ENCODE data around the gene RNF44.
A peak's percentile ranks its signal among the peaks of the same experiment; 100 is the strongest.

Gene RNF44

DNA sequence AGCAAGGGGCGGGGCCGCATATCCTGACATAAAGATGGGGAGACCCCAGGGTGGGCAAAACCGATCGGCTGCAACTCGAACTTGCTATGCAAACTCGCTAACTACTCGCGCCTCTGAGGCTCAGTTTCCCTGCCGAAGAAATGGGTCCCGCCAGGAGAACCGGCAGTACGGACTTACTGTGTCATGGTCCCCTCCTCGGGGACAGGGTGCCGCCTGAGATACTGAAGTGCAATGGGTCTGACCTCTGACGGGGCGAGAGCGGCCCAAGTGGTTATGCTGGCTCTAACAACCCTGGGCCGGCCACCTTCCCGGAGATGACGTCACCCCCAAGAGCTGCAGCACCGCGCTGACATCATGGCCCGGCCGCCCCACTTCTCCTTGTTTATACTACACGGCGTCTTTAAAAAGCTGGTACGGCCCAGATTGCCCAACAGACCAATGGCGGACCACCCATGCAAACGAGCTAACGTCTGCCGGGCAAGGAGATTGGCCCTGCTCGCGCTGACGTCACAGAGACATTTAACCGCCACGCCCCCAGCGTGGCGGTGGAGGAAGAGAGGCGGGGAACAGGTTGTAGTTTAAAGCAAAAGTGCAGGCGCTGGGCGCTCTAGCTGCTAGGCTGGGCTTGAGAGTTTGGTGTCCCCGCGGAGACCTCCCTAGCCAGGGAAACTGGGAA is 490 bp upstream of the RNF44 start:
- Histone ChIP-seq H3K9me3 (ENCODE audit: severe bottlenecking) (no peaks in the 10 kb centered on the region), H3K4me3 (ENCODE audit: severe bottlenecking) (peak overlapping the region; percentile 55), H3K27me3 (ENCODE audit: insufficient read depth, poor library complexity, severe bottlenecking) (no peaks in the 10 kb centered on the region), H3K4me1 (ENCODE audit: insufficient read depth, poor library complexity, severe bottlenecking) (peaks cover 40% of the 10 kb centered on the region), H3K36me3 (ENCODE audit: low read depth) (peaks cover 10% of the 10 kb centered on the region; the same call in 1 of the 2 replicates), H3K27ac (ENCODE audit: poor library complexity, severe bottlenecking) (peak overlapping the region; percentile 85)
- peak; percentile 100 for DNase-seq (ENCODE audit: low spot score)
- TF ChIP-seq, protein P1, sequence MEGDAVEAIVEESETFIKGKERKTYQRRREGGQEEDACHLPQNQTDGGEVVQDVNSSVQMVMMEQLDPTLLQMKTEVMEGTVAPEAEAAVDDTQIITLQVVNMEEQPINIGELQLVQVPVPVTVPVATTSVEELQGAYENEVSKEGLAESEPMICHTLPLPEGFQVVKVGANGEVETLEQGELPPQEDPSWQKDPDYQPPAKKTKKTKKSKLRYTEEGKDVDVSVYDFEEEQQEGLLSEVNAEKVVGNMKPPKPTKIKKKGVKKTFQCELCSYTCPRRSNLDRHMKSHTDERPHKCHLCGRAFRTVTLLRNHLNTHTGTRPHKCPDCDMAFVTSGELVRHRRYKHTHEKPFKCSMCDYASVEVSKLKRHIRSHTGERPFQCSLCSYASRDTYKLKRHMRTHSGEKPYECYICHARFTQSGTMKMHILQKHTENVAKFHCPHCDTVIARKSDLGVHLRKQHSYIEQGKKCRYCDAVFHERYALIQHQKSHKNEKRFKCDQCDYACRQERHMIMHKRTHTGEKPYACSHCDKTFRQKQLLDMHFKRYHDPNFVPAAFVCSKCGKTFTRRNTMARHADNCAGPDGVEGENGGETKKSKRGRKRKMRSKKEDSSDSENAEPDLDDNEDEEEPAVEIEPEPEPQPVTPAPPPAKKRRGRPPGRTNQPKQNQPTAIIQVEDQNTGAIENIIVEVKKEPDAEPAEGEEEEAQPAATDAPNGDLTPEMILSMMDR (IDR thresholded peaks at IDR 0.05; ENCODE audit: poor library complexity, severe bottlenecking): no peak
- peak; percentile 70 for ATAC-seq (ENCODE audit: low read depth)

DNA sequence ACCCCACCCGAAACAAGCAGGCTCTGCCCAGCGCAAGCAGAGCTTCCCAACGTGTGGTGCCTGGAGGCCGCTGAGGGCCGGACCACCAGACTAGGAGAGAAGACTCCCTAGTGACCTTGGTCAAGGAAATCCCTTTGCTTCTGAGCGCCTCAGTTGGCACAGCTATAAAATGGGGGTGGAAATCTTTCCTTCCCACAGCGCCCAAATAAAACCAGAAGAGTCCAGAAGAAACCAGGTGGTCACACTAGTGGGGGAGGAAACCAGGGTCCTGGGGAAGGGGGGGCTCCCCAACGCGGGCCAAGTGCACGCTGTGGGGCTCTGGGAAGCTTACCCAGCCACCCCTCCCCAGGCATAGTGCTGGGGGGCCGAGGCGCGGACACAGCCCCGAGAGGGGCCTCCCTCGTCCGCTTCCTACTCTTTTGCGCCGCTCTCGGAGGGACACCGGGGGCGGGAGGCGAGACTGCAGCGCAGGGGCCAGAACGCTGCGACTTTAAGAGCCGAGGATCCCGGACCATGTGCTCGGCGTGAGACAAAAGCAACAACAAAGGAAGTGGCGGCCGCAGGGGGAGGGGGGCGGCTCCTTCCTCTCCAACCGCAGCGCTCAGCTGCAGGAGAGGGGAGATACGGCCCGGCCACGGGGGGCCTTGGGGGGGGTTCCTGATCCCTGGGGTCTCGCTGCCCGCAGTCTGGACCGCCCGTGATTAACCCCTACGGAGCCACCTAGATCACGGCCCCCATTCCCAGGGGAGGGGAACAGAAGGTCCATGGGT is 885 bp downstream of the RNF44 start:
- Histone ChIP-seq H3K9me3 (ENCODE audit: severe bottlenecking) (no peaks in the 10 kb centered on the region), H3K27ac (ENCODE audit: poor library complexity, severe bottlenecking) (peak overlapping the region; percentile 85), H3K4me1 (ENCODE audit: insufficient read depth, poor library complexity, severe bottlenecking) (peaks cover 30% of the 10 kb centered on the region), H3K27me3 (ENCODE audit: insufficient read depth, poor library complexity, severe bottlenecking) (no peaks in the 10 kb centered on the region), H3K4me3 (ENCODE audit: severe bottlenecking) (peak overlapping the region; percentile 55), H3K36me3 (ENCODE audit: low read depth) (peaks cover 17% of the 10 kb centered on the region)
- ATAC-seq (ENCODE audit: low read depth): peak; percentile 29
- TF ChIP-seq, protein P1 (IDR thresholded peaks at IDR 0.05; ENCODE audit: poor library complexity, severe bottlenecking): no peak
- no peak for DNase-seq (ENCODE audit: low spot score)

GRCh38 chr5:176535664-176536131 is 1.5 kb downstream of the RNF44 start:
- H3K4me3 ChIP-seq (ENCODE audit: severe bottlenecking): peak overlapping the region; percentile 55
- peaks cover 27% of the 10 kb centered on the region for H3K4me1 ChIP-seq (ENCODE audit: insufficient read depth, poor library complexity, severe bottlenecking)
- peak overlapping the region; percentile 85 for H3K27ac ChIP-seq (ENCODE audit: poor library complexity, severe bottlenecking)
- H3K9me3 ChIP-seq (ENCODE audit: severe bottlenecking): no peaks in the 10 kb centered on the region
- H3K27me3 ChIP-seq (ENCODE audit: insufficient read depth, poor library complexity, severe bottlenecking): no peaks in the 10 kb centered on the region
- DNase-seq (ENCODE audit: low spot score) (no peak), ATAC-seq (ENCODE audit: low read depth) (no peak)
- peaks cover 23% of the 10 kb centered on the region for H3K36me3 ChIP-seq (ENCODE audit: low read depth)
- TF ChIP-seq, protein P1 (IDR thresholded peaks at IDR 0.05; ENCODE audit: poor library complexity, severe bottlenecking): no peak

- Histone ChIP-seq H3K9me3 (ENCODE audit: severe bottlenecking) (no peaks in the 10 kb centered on the region), H3K27ac (ENCODE audit: poor library complexity, severe bottlenecking) (peak overlapping the region; percentile 85), H3K36me3 (ENCODE audit: low read depth) (peaks cover 23% of the 10 kb centered on the region), H3K4me1 (ENCODE audit: insufficient read depth, poor library complexity, severe bottlenecking) (peaks cover 27% of the 10 kb centered on the region), H3K27me3 (ENCODE audit: insufficient read depth, poor library complexity, severe bottlenecking) (no peaks in the 10 kb centered on the region), H3K4me3 (ENCODE audit: severe bottlenecking) (peak overlapping the region; percentile 55)
- DNase-seq (ENCODE audit: low spot score) (no peak), ATAC-seq (ENCODE audit: low read depth) (no peak)
- TF ChIP-seq, protein P1 (IDR thresholded peaks at IDR 0.05; ENCODE audit: poor library complexity, severe bottlenecking): no peak
Observed at GRCh38 chr5:176535101-176535663, 2.0 kb downstream of the RNF44 start.

Data from RWPE2 (cell line).